Measurements from ENCODE around the gene CLMP. TPM values are rescaled to one million over a fixed set of nuclear protein-coding genes. Genes with fewer than 3 reads are reported as not detected.

CLMP gene
- total RNA-seq, 1 experiment from 2014 or later, result 3.2 TPM

GRCh38 chr11:123185326-123185725 lies 9.7 kb downstream of the CLMP start:
- no peaks in the 10 kb centered on the region for H3K27me3 ChIP-seq (ENCODE audit: insufficient read depth, low read length)
- no peaks in the 10 kb centered on the region for H3K9me3 ChIP-seq (ENCODE audit: control insufficient read depth in 1 of 2, insufficient read depth in 1 of 2, low read depth in 1 of 2, low read length in 2 of 2)
- H3K36me3 ChIP-seq (ENCODE audit: control insufficient read depth in 1 of 2, insufficient read depth in 2 of 2, low read length in 2 of 2), result no peaks in the 10 kb centered on the region
- H2AFZ ChIP-seq (ENCODE audit: low read depth, low read length, poor library complexity, severe bottlenecking), result no peak overlapping the region
- no peak for TF ChIP-seq MAX (IDR thresholded peaks at IDR 0.05)
- TF ChIP-seq ZNF274 (IDR thresholded peaks at IDR 0.05; ENCODE audit: low read depth, low read length), result no peak
- TF ChIP-seq EZH2phosphoT487 (IDR thresholded peaks at IDR 0.05; ENCODE audit: borderline replicate concordance), result no peak
- TF ChIP-seq CBX3 (IDR thresholded peaks at IDR 0.05; ENCODE audit: low read depth), result no peak
- ATAC-seq, result no peak
- no peak overlapping the region for H3K4me3 ChIP-seq (replicated peaks in 1 of 2; ENCODE audit: low read depth in 1 of 2, low read length in 2 of 2)
- no peak overlapping the region for H3K9ac ChIP-seq (ENCODE audit: low read length)
- BruUV-seq (replicated peaks), result no TSS peak
- H3K9me2 ChIP-seq (ENCODE audit: insufficient read depth), result no peaks in the 10 kb centered on the region
- no peak for DNase-seq (ENCODE audit: low read depth, low spot score)
- POLR2A ChIA-PET, result no interaction called here
- H3K79me2 ChIP-seq (ENCODE audit: insufficient read depth, low read length), result no peaks in the 10 kb centered on the region
- H3K27ac ChIP-seq (ENCODE audit: low read depth, low read length), result no peak overlapping the region
- RAD21 ChIA-PET (ENCODE audit: low non-redundant PET in 1 of 2, low total read pairs in 2 of 2, uncharacterized antibody in 2 of 2, unreplicated experiment in 2 of 2), result no interaction called here
- no peaks in the 10 kb centered on the region for H4K20me1 ChIP-seq (ENCODE audit: insufficient read depth)
- H3K4me1 ChIP-seq (ENCODE audit: control insufficient read depth in 1 of 2, insufficient read depth in 2 of 2, low read length in 2 of 2), result peaks cover 0 to 23% of the 10 kb centered on the region in 2 experiments; a peak in 2 of 4 replicates
- intact Hi-C loops (cut with micrococcal nuclease), result no loop called here
- CTCF ChIA-PET, result no interaction called here
- H3K4me2 ChIP-seq (ENCODE audit: low read length), result no peak overlapping the region

GRCh38 chr11:123184531-123184930 lies 10.5 kb downstream of the CLMP start:
- intact Hi-C loops (cut with micrococcal nuclease), result no loop called here
- Histone ChIP-seq H2AFZ (ENCODE audit: low read depth, low read length, poor library complexity, severe bottlenecking) (no peak overlapping the region), H3K27me3 (ENCODE audit: insufficient read depth, low read length) (no peaks in the 10 kb centered on the region), H3K9me3 (ENCODE audit: control insufficient read depth in 1 of 2, insufficient read depth in 1 of 2, low read depth in 1 of 2, low read length in 2 of 2) (no peaks in the 10 kb centered on the region), H3K4me1 (ENCODE audit: control insufficient read depth in 1 of 2, insufficient read depth in 2 of 2, low read length in 2 of 2) (peaks cover 0 to 23% of the 10 kb centered on the region in 2 experiments; a peak in 2 of 4 replicates), H3K4me3 (replicated peaks in 1 of 2; ENCODE audit: low read depth in 1 of 2, low read length in 2 of 2) (no peak overlapping the region), H3K9me2 (ENCODE audit: insufficient read depth) (no peaks in the 10 kb centered on the region), H3K36me3 (ENCODE audit: control insufficient read depth in 1 of 2, insufficient read depth in 2 of 2, low read length in 2 of 2) (no peaks in the 10 kb centered on the region), H3K27ac (ENCODE audit: low read depth, low read length) (no peak overlapping the region), H4K20me1 (ENCODE audit: insufficient read depth) (no peaks in the 10 kb centered on the region), H3K4me2 (ENCODE audit: low read length) (no peak overlapping the region), H3K79me2 (ENCODE audit: insufficient read depth, low read length) (no peaks in the 10 kb centered on the region), H3K9ac (ENCODE audit: low read length) (no peak overlapping the region)
- TF ChIP-seq TCF7L2 (IDR thresholded peaks at IDR 0.05; ENCODE audit: borderline replicate concordance, extremely low read depth, insufficient read depth, insufficient read length), result no peak
- no peak for TF ChIP-seq ZBTB33 (IDR thresholded peaks at IDR 0.05; ENCODE audit: extremely low read depth, insufficient replicate concordance, low read length)
- no peak for TF ChIP-seq YY1 (IDR thresholded peaks at IDR 0.05; ENCODE audit: extremely low read depth, insufficient replicate concordance, low read depth, low read length)
- no peak for TF ChIP-seq SRF (IDR thresholded peaks at IDR 0.05; ENCODE audit: low read depth)
- no peak for TF ChIP-seq JUND (IDR thresholded peaks at IDR 0.05)
- no peak for TF ChIP-seq ATF3 (IDR thresholded peaks at IDR 0.05)
- TF ChIP-seq EZH2phosphoT487 (IDR thresholded peaks at IDR 0.05; ENCODE audit: borderline replicate concordance), result no peak
- TF ChIP-seq CEBPB (IDR thresholded peaks at IDR 0.05; ENCODE audit: low read depth), result no peak
- no peak for TF ChIP-seq POLR2A (IDR thresholded peaks at IDR 0.05; ENCODE audit: borderline replicate concordance, extremely low read depth, insufficient read depth, insufficient read length)
- no peak for TF ChIP-seq CBX3 (IDR thresholded peaks at IDR 0.05; ENCODE audit: low read depth)
- RAD21 ChIA-PET (ENCODE audit: low non-redundant PET in 1 of 2, low total read pairs in 2 of 2, uncharacterized antibody in 2 of 2, unreplicated experiment in 2 of 2), result no interaction called here
- ATAC-seq (no peak), DNase-seq (ENCODE audit: low read depth, low spot score) (no peak)
- POLR2A ChIA-PET, result no interaction called here
- no TSS peak for BruUV-seq (replicated peaks)
- CTCF ChIA-PET, result no interaction called here

Data from HCT116 (cell line).